Stimulated activated CD4-positive, alpha-beta T cell treated with anti-CD3 and anti-CD28 coated beads, TNF-alpha, amount 100 ng/mL, for 1 hour (primary cell): Measurements from ENCODE around the gene PROX1.
"Not testable (repeated sequence)": the region's sequence is repeated elsewhere in the genome, so short reads cannot be mapped to it uniquely, and the experiment has no call there.

Experiments used
- DNase-seq, 3 donors: peaks; one replicate each; pipeline ENCODE4 v3.0.0-alpha.2; 2020; ENCODE audit warnings: low read depth in 3 of 3, low spot score in 1 of 3

Gene PROX1

GRCh38 chr1:214066936-214067335 lies 79.2 kb downstream of the PROX1 start:
- DNase-seq: no peak

- DNase-seq: no peak
These were observed 79.6 kb downstream of the PROX1 start for GRCh38 chr1:214067397-214067796.

GRCh38 chr1:214067853-214068703 lies 80.3 kb downstream of the PROX1 start:
- DNase-seq: no peak

GRCh38 chr1:214068979-214069378 lies 81.2 kb downstream of the PROX1 start:
- DNase-seq: no peak

GRCh38 chr1:214071469-214071868 lies 83.7 kb downstream of the PROX1 start:
- DNase-seq: no peak

GRCh38 chr1:214072426-214073157 lies 84.8 kb downstream of the PROX1 start:
- no peak for DNase-seq

- DNase-seq: no peak
These were observed 86.7 kb downstream of the PROX1 start for GRCh38 chr1:214074477-214074876.

- DNase-seq: no peak
These were observed 87.7 kb downstream of the PROX1 start for GRCh38 chr1:214075305-214075998.

- DNase-seq: no peak
These were observed 88.4 kb downstream of the PROX1 start for GRCh38 chr1:214075999-214076707.

GRCh38 chr1:214076708-214077065 lies 88.9 kb downstream of the PROX1 start:
- DNase-seq: no peak

GRCh38 chr1:214078950-214079349 lies 91.2 kb downstream of the PROX1 start:
- no peak for DNase-seq

GRCh38 chr1:214085325-214085724 lies 97.6 kb downstream of the PROX1 start:
- no peak for DNase-seq

GRCh38 chr1:214086945-214087344 lies 99.2 kb downstream of the PROX1 start:
- DNase-seq: no peak

- DNase-seq: not testable (repeated sequence)
These were observed 101.2 kb downstream of the PROX1 start for GRCh38 chr1:214089003-214089402.
